Measurements from ENCODE around the gene OSBPL5.

DNA sequence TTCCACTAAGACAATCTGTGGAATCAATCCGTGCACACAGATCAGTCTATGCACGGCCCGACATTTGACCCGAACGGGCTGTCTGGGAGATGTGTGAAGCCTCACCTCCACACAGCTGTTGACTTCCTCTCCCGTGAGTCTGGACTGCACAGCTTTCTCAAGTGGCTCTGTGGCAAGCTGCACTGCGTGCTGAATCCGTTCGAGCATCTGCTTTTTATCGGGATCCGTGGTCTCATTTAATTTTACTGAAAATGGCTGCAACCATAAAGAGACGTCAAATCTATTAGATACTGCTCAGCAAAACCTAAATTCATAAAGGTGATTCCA, 127.2 kb downstream of the OSBPL5 start:
- TF ChIP-seq, protein P1, sequence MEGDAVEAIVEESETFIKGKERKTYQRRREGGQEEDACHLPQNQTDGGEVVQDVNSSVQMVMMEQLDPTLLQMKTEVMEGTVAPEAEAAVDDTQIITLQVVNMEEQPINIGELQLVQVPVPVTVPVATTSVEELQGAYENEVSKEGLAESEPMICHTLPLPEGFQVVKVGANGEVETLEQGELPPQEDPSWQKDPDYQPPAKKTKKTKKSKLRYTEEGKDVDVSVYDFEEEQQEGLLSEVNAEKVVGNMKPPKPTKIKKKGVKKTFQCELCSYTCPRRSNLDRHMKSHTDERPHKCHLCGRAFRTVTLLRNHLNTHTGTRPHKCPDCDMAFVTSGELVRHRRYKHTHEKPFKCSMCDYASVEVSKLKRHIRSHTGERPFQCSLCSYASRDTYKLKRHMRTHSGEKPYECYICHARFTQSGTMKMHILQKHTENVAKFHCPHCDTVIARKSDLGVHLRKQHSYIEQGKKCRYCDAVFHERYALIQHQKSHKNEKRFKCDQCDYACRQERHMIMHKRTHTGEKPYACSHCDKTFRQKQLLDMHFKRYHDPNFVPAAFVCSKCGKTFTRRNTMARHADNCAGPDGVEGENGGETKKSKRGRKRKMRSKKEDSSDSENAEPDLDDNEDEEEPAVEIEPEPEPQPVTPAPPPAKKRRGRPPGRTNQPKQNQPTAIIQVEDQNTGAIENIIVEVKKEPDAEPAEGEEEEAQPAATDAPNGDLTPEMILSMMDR (IDR thresholded peaks at IDR 0.05 in 4 of 5, conservative IDR thresholded peaks at IDR 0.05 in 1 of 5): no peak
- TF ChIP-seq POLR2A (IDR thresholded peaks at IDR 0.05): no peak

Measured in gastrocnemius medialis (tissue), 4 donors.